Motor neuron (in vitro differentiated cells): ENCODE results near the gene RASSF7. TPM values are rescaled to one million over a fixed set of nuclear protein-coding genes. Genes with fewer than 3 reads are reported as not detected.

ENCODE experiments used
- ATAC-seq, 8 experiments: fragments of 200-7000 bp; cut with Tn5 transposase; replicated peaks in 6 of 8; 2 replicates each; pipeline ENCODE4 v1.8.0; 2021; ENCODE audit warnings: mild to moderate bottlenecking in 8 of 8, moderate library complexity in 8 of 8
- H3K27ac ChIP-seq, 2 donors: fragments of 250-450 bp; sonication (Bioruptor Pico); 2 replicates each; pipeline ENCODE4 v1.9.0; 2021; ENCODE audit warnings: antibody characterized with exemption in 2 of 2, mild to moderate bottlenecking in 2 of 2, moderate library complexity in 1 of 2
- H3K4me1 ChIP-seq, 2 donors: fragments of 250-450 bp; sonication (Bioruptor Pico); replicated peaks in 1 of 2; 2 replicates each; pipeline ENCODE4 v1.6.1; 2021; ENCODE audit warnings: antibody characterized with exemption in 2 of 2, mild to moderate bottlenecking in 2 of 2, moderate library complexity in 1 of 2
- H3K4me3 ChIP-seq, 5 donors: fragments of 250-450 bp; sonication (Bioruptor Pico); 2 replicates each; pipeline ENCODE4 v1.9.0; 2021; ENCODE audit warnings: antibody characterized with exemption in 5 of 5, mild to moderate bottlenecking in 5 of 5, moderate library complexity in 4 of 5
- WGBS, 10 experiments: fragments of 450-650 bp; shearing (Covaris generic); methylation state at CpG; one replicate each; pipeline ENCODE4 v1.0.0; 2022; 5-methylcytosine and 5-hydroxymethylcytosine counted together
- in situ Hi-C, 9 experiments: fragments of 400-800 bp; cut with MboI; loops; one replicate each; pipeline ENCODE4 v1.15.0; 2021; ENCODE audit warnings: low sequenced_read_pairs in 9 of 9, low pct_unique_long_range_greater_than_20kb in 2 of 9; ENCODE audit not compliant: unreplicated experiment in 9 of 9
- total RNA-seq, 8 experiments: library from RNA; unstranded; fragments of 300-600 nt; gene quantifications; 2 replicates each; pipeline versions ENCODE4 v1.2.3 to v1.2.4, GENCODE V29; 2022

RASSF7 gene
- total RNA-seq, 8 experiments from 2014 or later, result 4.6 to 10.4 (median 7.0) TPM

DNA sequence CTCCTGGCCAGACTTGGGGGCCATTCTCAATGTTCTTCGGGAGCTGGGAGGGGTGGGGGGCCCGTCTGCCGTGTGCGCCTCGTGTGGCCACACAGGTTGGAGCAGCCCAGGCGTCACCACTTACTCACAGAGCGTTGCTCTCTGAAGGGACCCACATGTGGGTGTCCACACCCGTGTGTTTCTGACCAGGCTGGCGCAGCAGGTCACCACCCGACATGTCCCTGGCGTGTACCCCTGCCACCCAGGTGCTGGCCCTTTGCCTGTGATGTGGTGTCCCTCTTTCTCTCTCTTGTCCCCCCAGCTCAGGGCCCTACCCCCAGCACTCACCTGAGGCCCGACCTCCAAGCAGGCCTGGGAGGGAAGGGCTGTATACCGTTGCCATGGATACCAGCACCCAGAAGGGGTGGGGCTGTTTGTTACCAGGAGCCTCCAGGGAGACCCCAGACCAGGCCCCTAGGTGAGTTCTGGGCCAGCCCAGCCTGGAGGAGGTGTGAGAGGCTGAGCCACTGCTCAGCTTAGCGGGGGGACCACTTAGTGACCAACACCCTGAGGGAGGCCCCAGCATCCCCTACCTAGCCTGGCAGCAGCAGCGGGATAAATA lies 1.6 kb upstream of the RASSF7 start:
- H3K4me1 ChIP-seq, result peaks cover 12 to 18% of the 10 kb centered on the region in 2 donors
- ATAC-seq, result no peak
- no peak overlapping the region for H3K4me3 ChIP-seq
- no peak overlapping the region for H3K27ac ChIP-seq
- in situ Hi-C loops, result loop anchor here in 1 of 9 experiments (25.0 kb wide), 1 partner anchor 203 kb away; no protein-coding TSS in a partner anchor
- 40 to 90% (median 65%) methylated on average over 1 to 3 of the region's 15 CpGs; no CpG with 5 or more reads in 6 of the 10 experiments for WGBS, 10 experiments

DNA sequence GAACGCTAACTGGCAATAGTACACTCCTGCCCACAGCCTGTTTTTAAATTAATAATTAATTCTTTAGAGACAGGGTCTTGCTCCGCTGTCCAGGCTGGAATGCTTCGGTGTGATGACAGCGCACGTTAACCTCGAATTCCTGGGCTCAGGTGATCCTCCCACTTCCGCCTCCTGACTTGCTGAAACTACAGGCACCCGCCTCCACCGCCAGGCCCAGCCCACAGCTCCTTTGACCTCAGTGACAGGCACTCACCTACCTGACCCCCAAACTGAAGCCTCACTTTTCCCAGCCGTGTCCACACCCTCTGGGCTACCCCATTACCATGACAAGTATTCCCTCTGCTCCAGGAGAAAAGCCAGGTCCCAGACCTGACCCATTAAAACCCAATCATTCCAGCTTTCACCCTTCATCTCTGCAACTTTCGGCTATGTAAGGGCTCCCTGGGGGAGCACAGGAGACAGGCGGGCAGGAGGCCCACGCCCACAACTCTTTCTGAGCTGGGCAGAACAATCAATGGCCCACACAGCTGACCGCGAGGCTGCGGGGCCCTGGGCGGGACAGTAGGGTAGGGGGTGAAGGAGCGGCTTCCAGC lies 962 bp upstream of the RASSF7 start:
- ATAC-seq, result no peak
- in situ Hi-C loops, result loop anchor here in 1 of 9 experiments (25.0 kb wide), 1 partner anchor 202 kb away; no protein-coding TSS in a partner anchor
- Histone ChIP-seq H3K4me1 (peaks cover 8 to 11% of the 10 kb centered on the region in 2 donors), H3K27ac (no peak overlapping the region), H3K4me3 (peak overlapping the region in 4 of 5 donors; percentile 73 to 94 (median 83))
- 40 to 100% (median 80%) methylated on average over 1 to 13 of the region's 18 CpGs; no CpG with 5 or more reads in 1 of the 10 experiments for WGBS, 10 experiments

- Histone ChIP-seq H3K27ac (no peak overlapping the region), H3K4me3 (peak overlapping the region; percentile 73 to 94 (median 77)), H3K4me1 (peaks cover 8 to 15% of the 10 kb centered on the region in 2 donors)
- in situ Hi-C loops, result loop anchor here in 1 of 9 experiments (25.0 kb wide), 1 partner anchor 201 kb away; no protein-coding TSS in a partner anchor
- peak; percentile 3 to 47 (median 8) for ATAC-seq
- WGBS, 10 experiments, result 40 to 47% methylated on average over 2 to 3 of the region's 67 CpGs; no CpG with 5 or more reads in 8 of the 10 experiments
Measured at GRCh38 chr11:561148-562003, 606 bp downstream of the RASSF7 start.

- Histone ChIP-seq H3K27ac (no peak overlapping the region), H3K4me3 (peak overlapping the region in 2 of 5 donors; percentile 77 to 94), H3K4me1 (peaks cover 10 to 18% of the 10 kb centered on the region in 2 donors)
- no peak for ATAC-seq
- 80 to 85% methylated on average over 1 to 7 of the region's 29 CpGs; no CpG with 5 or more reads in 8 of the 10 experiments for WGBS, 10 experiments
- in situ Hi-C loops, result loop anchor here in 1 of 9 experiments (25.0 kb wide), 1 partner anchor 200 kb away; no protein-coding TSS in a partner anchor
Measured at GRCh38 chr11:562046-562645, 1.4 kb downstream of the RASSF7 start.

GRCh38 chr11:563066-563811 lies 2.5 kb downstream of the RASSF7 start:
- Histone ChIP-seq H3K27ac (no peak overlapping the region), H3K4me3 (no peak overlapping the region), H3K4me1 (peaks cover 12 to 26% of the 10 kb centered on the region in 2 donors)
- in situ Hi-C loops, result loop anchor here in 1 of 9 experiments (25.0 kb wide), 1 partner anchor 199 kb away; no protein-coding TSS in a partner anchor
- 60 to 100% (median 100%) methylated on average over 1 of the region's 18 CpGs; no CpG with 5 or more reads in 7 of the 10 experiments for WGBS, 10 experiments
- no peak for ATAC-seq

- Histone ChIP-seq H3K27ac (no peak overlapping the region), H3K4me1 (peaks cover 12 to 26% of the 10 kb centered on the region in 2 donors), H3K4me3 (no peak overlapping the region)
- in situ Hi-C loops, result loop anchor here in 1 of 9 experiments (25.0 kb wide), 1 partner anchor 198 kb away; no protein-coding TSS in a partner anchor
- no peak for ATAC-seq
- 80 to 100% (median 96%) methylated on average over 1 to 2 of the region's 12 CpGs; no CpG with 5 or more reads in 6 of the 10 experiments for WGBS, 10 experiments
Measured at GRCh38 chr11:563812-564578, 3.2 kb downstream of the RASSF7 start.

- 17 to 80% (median 62%) methylated on average over 1 to 3 of the region's 12 CpGs; no CpG with 5 or more reads in 6 of the 10 experiments for WGBS, 10 experiments
- Histone ChIP-seq H3K4me1 (peaks cover 15 to 26% of the 10 kb centered on the region in 2 donors), H3K27ac (no peak overlapping the region), H3K4me3 (no peak overlapping the region)
- in situ Hi-C loops, result loop anchor here in 1 of 9 experiments (25.0 kb wide), 1 partner anchor 196 kb away; no protein-coding TSS in a partner anchor
- no peak for ATAC-seq
Measured at GRCh38 chr11:565921-566509, 5.2 kb downstream of the RASSF7 start.

- no peak overlapping the region for H3K27ac ChIP-seq
- in situ Hi-C loops, result loop anchor here in 1 of 9 experiments (25.0 kb wide), 1 partner anchor 195 kb away; no protein-coding TSS in a partner anchor
- no peak for ATAC-seq
- peak overlapping the region; percentile 49 to 74 (median 68) for H3K4me3 ChIP-seq
- peaks cover 10 to 26% of the 10 kb centered on the region in 2 donors for H3K4me1 ChIP-seq
- WGBS, 10 experiments, result 50 to 100% (median 89%) methylated on average over 1 to 5 of the region's 18 CpGs; no CpG with 5 or more reads in 7 of the 10 experiments
Measured at GRCh38 chr11:567011-567628, 6.3 kb downstream of the RASSF7 start.

DNA sequence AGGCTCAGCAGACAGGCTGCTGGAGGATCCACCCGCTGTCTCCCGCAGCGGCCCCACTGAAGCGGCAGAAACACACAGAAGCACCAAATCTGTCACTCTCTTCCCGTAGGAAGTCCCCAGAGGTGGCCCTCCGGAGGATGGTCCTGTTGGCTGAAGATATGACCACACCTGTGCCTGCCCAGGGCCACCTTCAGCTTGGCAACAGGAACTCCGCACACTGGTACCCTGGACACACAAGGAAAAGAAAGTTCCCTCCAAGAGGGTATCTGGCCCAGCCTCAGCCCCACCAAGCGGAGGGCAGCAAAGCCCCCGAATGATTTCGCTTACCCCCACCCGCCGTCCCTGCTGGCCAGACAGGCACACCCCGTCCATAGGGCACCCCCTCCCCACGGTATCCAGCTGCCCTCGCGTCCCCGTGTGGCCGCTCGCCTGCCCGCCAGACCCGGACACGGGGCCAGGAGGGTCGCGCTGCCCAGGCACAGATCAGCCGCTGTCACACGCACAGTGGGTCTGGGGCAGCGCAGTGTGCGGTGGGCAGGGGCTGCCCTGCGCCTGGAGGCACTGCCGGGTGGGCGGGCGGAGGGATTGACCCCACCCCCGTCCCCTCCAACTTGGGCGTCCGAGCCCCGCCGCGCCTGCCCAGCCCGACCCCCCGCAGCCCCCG lies 7.0 kb downstream of the RASSF7 start:
- peak overlapping the region in 1 of 2 donors; percentile 4 for H3K27ac ChIP-seq
- H3K4me1 ChIP-seq, result peaks cover 10 to 26% of the 10 kb centered on the region in 2 donors
- in situ Hi-C loops, result loop anchor here in 1 of 9 experiments (25.0 kb wide), 1 partner anchor 195 kb away; no protein-coding TSS in a partner anchor
- 60 to 90% (median 80%) methylated on average over 1 to 4 of the region's 41 CpGs; no CpG with 5 or more reads in 7 of the 10 experiments for WGBS, 10 experiments
- H3K4me3 ChIP-seq, result peak overlapping the region; percentile 49 to 74 (median 68)
- peak in 5 of 8 experiments; percentile 32 to 41 (median 36) for ATAC-seq
